Measurements from ENCODE around the gene HBA2. TPM values are rescaled to one million over a fixed set of nuclear protein-coding genes. Genes with fewer than 3 reads are reported as not detected.

The HBA2 gene
- total and polyA plus RNA-seq, 2 experiments from 2014 or later = 1.9 to 7.8 TPM

GRCh38 chr16:152141-153128 is 20.2 kb upstream of the HBA2 start, which contains the start of gene HBZ:
HBZ (plus strand) TSS chr16:152644; CDS start chr16:152910, 266 bp downstream.
- Histone ChIP-seq H3K4me2 (no peak within 1 kb of the TSS), H3K36me3 (ENCODE audit: insufficient read depth) (no peaks in the 10 kb centered on the region), H3K4me1 (ENCODE audit: insufficient read depth) (peaks cover 5% of the 10 kb centered on the region; the same call in 1 of the 2 replicates), H3F3A (replicated peaks; ENCODE audit: low read depth) (0 out of 2 replicates have a peak, but pooled peaks cover 6% of the 10 kb centered on the region), H3K79me2 (replicated peaks; ENCODE audit: insufficient read depth) (no peaks in the 10 kb centered on the region), H3K9me2 (ENCODE audit: insufficient read depth) (no peaks in the 10 kb centered on the region), H2AFZ (no peak within 1 kb of the TSS), H3K27ac (ENCODE audit: low read depth) (no peak within 1 kb of the TSS), H4K20me1 (replicated peaks; ENCODE audit: insufficient read depth) (0 out of 2 replicates have a peak, but pooled peaks cover 3% of the 10 kb centered on the region), H3K27me3 (ENCODE audit: insufficient read depth) (peaks cover 64% of the 10 kb centered on the region), H3K4me3 (no peak within 1 kb of the TSS)
- H3K4me1 Mint-ChIP-seq = peaks cover 5% of the 10 kb centered on the region; the same call in 2 of the 3 replicates
- peaks cover 34% of the 10 kb centered on the region for H3K27me3 Mint-ChIP-seq (ENCODE audit: insufficient read depth, low read depth, poor library complexity)
- peaks cover 4% of the 10 kb centered on the region; the same call in 2 of the 3 replicates for H3K9me3 Mint-ChIP-seq
- DNase-seq (ENCODE audit: low spot score) (no peak), ATAC-seq (no peak)
- H3K4me3 Mint-ChIP-seq = peak within 1 kb of the TSS; percentile 44; the same call in 1 of the 3 replicates
- H3K27ac Mint-ChIP-seq = no peak within 1 kb of the TSS
- no peaks in the 10 kb centered on the region for H3K36me3 Mint-ChIP-seq (ENCODE audit: low read depth)
- no peak for TF ChIP-seq ZNF462 (CRISPR knock-in tag; IDR thresholded peaks at IDR 0.05)
- TF ChIP-seq CREB1 (CRISPR knock-in tag; IDR thresholded peaks at IDR 0.05; ENCODE audit: low read depth) = no peak
- TF ChIP-seq CTCF (conservative IDR thresholded peaks at IDR 0.05; ENCODE audit: low read depth in 2 of 2) = no peak
- no peak for TF ChIP-seq ZNF114 (CRISPR knock-in tag; IDR thresholded peaks at IDR 0.05)
- no peak for TF ChIP-seq REST (IDR thresholded peaks at IDR 0.05; ENCODE audit: unreplicated experiment)
- TF ChIP-seq POLR2AphosphoS5 (IDR thresholded peaks at IDR 0.05; ENCODE audit: low read depth) = no peak
- TF ChIP-seq EZH2 (IDR thresholded peaks at IDR 0.05; ENCODE audit: low read depth, unreplicated experiment) = no peak
- no peak for TF ChIP-seq ZNF331 (CRISPR knock-in tag; IDR thresholded peaks at IDR 0.05; ENCODE audit: low read depth)
- no peak for TF ChIP-seq ETS1 (IDR thresholded peaks at IDR 0.05)
